ENCODE measurements around the gene HSD3B2. TPM values are rescaled to one million over a fixed set of nuclear protein-coding genes. Genes with fewer than 3 reads are reported as not detected.

HSD3B2 gene
- total RNA-seq (2016; rRNA removed; fragmentation: Illumina TruSeq; extraction: Trizol) = not detected in 2 replicates
- total RNA-seq (2016; cell fraction: cytosol; rRNA removed; fragmentation: Illumina TruSeq; extraction: Trizol; ENCODE audit: low read depth) = not detected in 2 replicates
- not detected in 2 replicates for total RNA-seq (2016; cell fraction: insoluble cytoplasmic fraction; rRNA removed; fragmentation: Illumina TruSeq; extraction: Trizol)
- total RNA-seq (2016; cell fraction: membrane; rRNA removed; fragmentation: Illumina TruSeq; extraction: Trizol) = not detected in 2 replicates
- not detected in 2 replicates for total RNA-seq (2016; cell fraction: nucleus; rRNA removed; fragmentation: Illumina TruSeq; extraction: Trizol)
- polyA plus RNA-seq (2011; rRNA removed) = 0.04 and 0.20 TPM in 2 replicates
- not detected in 2 replicates for polyA plus RNA-seq (2011; cell fraction: cytosol; rRNA removed)
- polyA plus RNA-seq (2011; cell fraction: nucleus; rRNA removed) = 0.23 TPM in 1 of 2 replicates, not detected in the other
- not detected in 2 replicates for polyA plus RNA-seq (2012)
- not detected in 2 replicates for polyA plus RNA-seq (2016; cell fraction: cytosol; fragmentation: Illumina TruSeq; extraction: Trizol; ENCODE audit: low read depth)
- polyA plus RNA-seq (2016; cell fraction: insoluble cytoplasmic fraction; fragmentation: Illumina TruSeq; extraction: Trizol; ENCODE audit: low read depth) = not detected in 2 replicates
- polyA plus RNA-seq (2016; cell fraction: membrane; fragmentation: Illumina TruSeq; extraction: Trizol; ENCODE audit: low read depth) = not detected in 2 replicates
- not detected in 2 replicates for polyA plus RNA-seq (2016; cell fraction: nucleus; fragmentation: Illumina TruSeq; extraction: Trizol; ENCODE audit: insufficient read depth, low read depth)
- polyA minus RNA-seq (2011; rRNA and poly(A)+ RNA removed; ENCODE audit: low replicate concordance) = not detected in 2 replicates
- not detected in 2 replicates for polyA minus RNA-seq (2011; cell fraction: cytosol; rRNA and poly(A)+ RNA removed)
- polyA minus RNA-seq (2011; cell fraction: nucleus; rRNA and poly(A)+ RNA removed) = 0.39 TPM in 1 of 2 replicates, not detected in the other
- Bru-seq, nascent RNA = percentile 20 among the genes with signal in this experiment
- percentile 19 among the genes with signal in this experiment for BruChase-seq, experiment 1, labeled RNA remaining after a 6-hour chase
- BruChase-seq, experiment 2, labeled RNA remaining after a 2-hour chase = percentile 15 among the genes with signal in this experiment
- long read RNA-seq, experiment 1 = 0 reads
- long read RNA-seq, experiment 2 = 0 reads

DNA sequence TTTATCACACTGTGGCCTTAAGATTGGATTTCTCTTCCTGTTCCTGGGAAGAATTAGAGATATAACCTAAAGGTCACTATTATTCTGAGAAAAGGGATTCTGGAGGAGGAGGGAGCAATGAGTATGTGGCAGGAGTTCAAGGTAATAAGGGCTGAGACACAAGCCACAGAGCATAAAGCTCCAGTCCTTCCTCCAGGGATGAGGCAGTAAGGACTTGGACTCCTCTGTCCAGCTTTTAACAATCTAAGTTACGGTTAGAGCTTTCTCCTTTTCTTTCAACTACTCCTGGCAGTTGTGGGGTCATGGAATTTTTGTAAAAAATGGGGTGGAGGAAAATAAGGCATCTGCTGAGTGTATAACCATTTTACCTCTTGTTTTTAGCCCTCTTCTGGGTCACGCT is at the start of gene HSD3B2:
HSD3B2 (plus strand) TSS at position 201 of the 400 bp plus-strand sequence. CDS start 270 bp downstream, outside the sequence.
- ChIA-PET POLR2A (no interaction called here), CTCF (ENCODE audit: low intra/inter-chr PET ratio, low total read pairs) (no interaction called here)
- BruUV-seq (replicated peaks) = no TSS peak
- Histone ChIP-seq H3K9ac (ENCODE audit: insufficient read depth, low read depth, low read length) (no peak within 1 kb of the TSS), H3K79me2 (ENCODE audit: insufficient read depth, low read length) (no peaks in the 10 kb centered on the region), H3K36me3 (replicated peaks in 1 of 2; ENCODE audit: control insufficient read depth in 1 of 2, insufficient read depth in 2 of 2, low read length in 2 of 2) (no peaks in the 10 kb centered on the region), H3K4me3 (replicated peaks in 1 of 3; ENCODE audit: insufficient read depth in 1 of 3, low read depth in 2 of 3, low read length in 3 of 3) (no peak within 1 kb of the TSS), H3K27me3 (ENCODE audit: control insufficient read depth in 1 of 2, insufficient read depth in 2 of 2, low read length in 2 of 2) (peaks cover 0 to 5% of the 10 kb centered on the region in 2 experiments; a peak in 1 of 5 replicates), H3K9me3 (ENCODE audit: low read length) (no peaks in the 10 kb centered on the region), H3K4me2 (ENCODE audit: low read depth, low read length) (no peak within 1 kb of the TSS), H3K4me1 (ENCODE audit: insufficient read depth, low read length) (no peaks in the 10 kb centered on the region), H4K20me1 (ENCODE audit: insufficient read depth, low read length) (no peaks in the 10 kb centered on the region), H3K27ac (ENCODE audit: extremely low read length, insufficient read depth, low read length) (no peak within 1 kb of the TSS), H2AFZ (ENCODE audit: low read length) (no peak within 1 kb of the TSS)
- intact Hi-C loops (cut with micrococcal nuclease; ENCODE audit: unreplicated experiment) (no loop called here), in situ Hi-C loops (cut with HindIII; ENCODE audit: extremely low pct_ligation_motif_present, low pct_unique_long_range_greater_than_20kb) (no loop called here)
- DNase-seq (ENCODE audit: low spot score) (no peak), ATAC-seq (no peak), FAIRE-seq (no peak)
- no peak for TF ChIP-seq GABPA (IDR thresholded peaks at IDR 0.05; ENCODE audit: low read depth, low read length)
- TF ChIP-seq GABPA (CRISPR knock-in tag; IDR thresholded peaks at IDR 0.05; ENCODE audit: low read depth) = no peak
- TF ChIP-seq, protein P1, sequence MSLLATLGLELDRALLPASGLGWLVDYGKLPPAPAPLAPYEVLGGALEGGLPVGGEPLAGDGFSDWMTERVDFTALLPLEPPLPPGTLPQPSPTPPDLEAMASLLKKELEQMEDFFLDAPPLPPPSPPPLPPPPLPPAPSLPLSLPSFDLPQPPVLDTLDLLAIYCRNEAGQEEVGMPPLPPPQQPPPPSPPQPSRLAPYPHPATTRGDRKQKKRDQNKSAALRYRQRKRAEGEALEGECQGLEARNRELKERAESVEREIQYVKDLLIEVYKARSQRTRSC (CRISPR knock-in tag; IDR thresholded peaks at IDR 0.05; ENCODE audit: low read depth) = no peak
- no peak for TF ChIP-seq AGO2 (optimal IDR thresholded peaks at IDR 0.05; ENCODE audit: low read depth, low read length)
- TF ChIP-seq FIP1L1 (IDR thresholded peaks at IDR 0.05; ENCODE audit: borderline replicate concordance, insufficient read depth, low read depth, low read length) = no peak
- no peak for TF ChIP-seq XBP1 (CRISPR knock-in tag; IDR thresholded peaks at IDR 0.05)
- TF ChIP-seq, protein P2, sequence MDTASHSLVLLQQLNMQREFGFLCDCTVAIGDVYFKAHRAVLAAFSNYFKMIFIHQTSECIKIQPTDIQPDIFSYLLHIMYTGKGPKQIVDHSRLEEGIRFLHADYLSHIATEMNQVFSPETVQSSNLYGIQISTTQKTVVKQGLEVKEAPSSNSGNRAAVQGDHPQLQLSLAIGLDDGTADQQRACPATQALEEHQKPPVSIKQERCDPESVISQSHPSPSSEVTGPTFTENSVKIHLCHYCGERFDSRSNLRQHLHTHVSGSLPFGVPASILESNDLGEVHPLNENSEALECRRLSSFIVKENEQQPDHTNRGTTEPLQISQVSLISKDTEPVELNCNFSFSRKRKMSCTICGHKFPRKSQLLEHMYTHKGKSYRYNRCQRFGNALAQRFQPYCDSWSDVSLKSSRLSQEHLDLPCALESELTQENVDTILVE (CRISPR knock-in tag; IDR thresholded peaks at IDR 0.05) = no peak
- no peak for TF ChIP-seq POLR2A (IDR thresholded peaks at IDR 0.05; ENCODE audit: insufficient read depth in 1 of 2, low read depth in 2 of 2, low read length in 2 of 2)
- TF ChIP-seq, protein P3, sequence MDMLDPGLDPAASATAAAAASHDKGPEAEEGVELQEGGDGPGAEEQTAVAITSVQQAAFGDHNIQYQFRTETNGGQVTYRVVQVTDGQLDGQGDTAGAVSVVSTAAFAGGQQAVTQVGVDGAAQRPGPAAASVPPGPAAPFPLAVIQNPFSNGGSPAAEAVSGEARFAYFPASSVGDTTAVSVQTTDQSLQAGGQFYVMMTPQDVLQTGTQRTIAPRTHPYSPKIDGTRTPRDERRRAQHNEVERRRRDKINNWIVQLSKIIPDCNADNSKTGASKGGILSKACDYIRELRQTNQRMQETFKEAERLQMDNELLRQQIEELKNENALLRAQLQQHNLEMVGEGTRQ (IDR thresholded peaks at IDR 0.05; ENCODE audit: low read depth, low read length) = no peak
- TF ChIP-seq, protein P3 (CRISPR knock-in tag; IDR thresholded peaks at IDR 0.05; ENCODE audit: borderline replicate concordance) = no peak
- TF ChIP-seq ZNF354B (CRISPR knock-in tag; IDR thresholded peaks at IDR 0.05) = no peak
- WGBS (ENCODE audit: low lambda C conversion rate) = 67% methylated on average over 2 of the region's 2 CpGs

All from HepG2 (cell line).